Pons (tissue), 1 donor: ENCODE results near the gene ARHGEF3.

ENCODE experiments used
- DNase-seq: peaks from one replicate; pipeline ENCODE4 v3.0.0-alpha.2; 2016; ENCODE audit warnings: low spot score

Gene ARHGEF3, protein sequence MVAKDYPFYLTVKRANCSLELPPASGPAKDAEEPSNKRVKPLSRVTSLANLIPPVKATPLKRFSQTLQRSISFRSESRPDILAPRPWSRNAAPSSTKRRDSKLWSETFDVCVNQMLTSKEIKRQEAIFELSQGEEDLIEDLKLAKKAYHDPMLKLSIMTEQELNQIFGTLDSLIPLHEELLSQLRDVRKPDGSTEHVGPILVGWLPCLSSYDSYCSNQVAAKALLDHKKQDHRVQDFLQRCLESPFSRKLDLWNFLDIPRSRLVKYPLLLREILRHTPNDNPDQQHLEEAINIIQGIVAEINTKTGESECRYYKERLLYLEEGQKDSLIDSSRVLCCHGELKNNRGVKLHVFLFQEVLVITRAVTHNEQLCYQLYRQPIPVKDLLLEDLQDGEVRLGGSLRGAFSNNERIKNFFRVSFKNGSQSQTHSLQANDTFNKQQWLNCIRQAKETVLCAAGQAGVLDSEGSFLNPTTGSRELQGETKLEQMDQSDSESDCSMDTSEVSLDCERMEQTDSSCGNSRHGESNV

GRCh38 chr3:56801662-56802377, at the start of gene ARHGEF3:
TSS of gene ARHGEF3 (minus strand) at chr3:56801949. CDS start at chr3:56801798, 151 bp downstream.
- DNase-seq = peak; percentile 85

DNA sequence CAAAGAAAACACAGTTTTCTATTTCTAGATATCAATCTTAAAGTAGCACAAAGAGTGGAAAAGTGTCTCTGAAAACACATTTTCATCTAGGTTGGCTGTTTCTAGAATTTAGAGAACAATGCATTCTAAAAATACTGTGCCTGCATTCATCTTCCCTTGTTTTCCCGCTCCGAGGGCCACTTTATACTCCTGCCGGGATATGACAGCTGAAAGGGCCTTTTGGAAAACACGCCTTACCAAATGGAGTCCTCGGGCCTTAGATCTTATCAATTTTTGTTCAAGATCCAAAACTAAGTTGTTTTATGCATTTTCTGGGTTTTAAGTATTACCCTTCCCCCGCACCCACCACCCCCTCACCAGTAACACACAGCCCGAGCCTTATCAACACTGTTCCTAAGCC, 47.9 kb upstream of the ARHGEF3 start:
- no peak for DNase-seq

DNA sequence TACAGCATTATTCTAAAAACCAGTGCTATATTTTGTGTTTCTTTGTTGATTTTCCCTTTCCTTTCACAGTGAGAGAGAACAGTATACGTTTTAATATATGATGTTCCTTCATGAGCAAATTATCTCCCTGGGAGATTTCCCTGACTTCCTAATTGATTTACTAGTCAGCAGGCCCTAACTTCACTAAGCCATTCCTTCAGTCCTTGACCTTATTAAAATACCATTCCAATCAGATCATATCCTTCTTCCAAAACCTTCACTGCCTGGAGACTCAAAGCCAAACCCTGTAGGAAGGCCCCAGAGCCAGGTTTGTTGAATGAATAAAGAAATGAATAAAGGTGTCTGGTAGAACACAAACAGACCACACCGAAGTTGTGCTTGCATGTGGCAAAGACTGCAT, 43.8 kb upstream of the ARHGEF3 start:
- no peak for DNase-seq

DNA sequence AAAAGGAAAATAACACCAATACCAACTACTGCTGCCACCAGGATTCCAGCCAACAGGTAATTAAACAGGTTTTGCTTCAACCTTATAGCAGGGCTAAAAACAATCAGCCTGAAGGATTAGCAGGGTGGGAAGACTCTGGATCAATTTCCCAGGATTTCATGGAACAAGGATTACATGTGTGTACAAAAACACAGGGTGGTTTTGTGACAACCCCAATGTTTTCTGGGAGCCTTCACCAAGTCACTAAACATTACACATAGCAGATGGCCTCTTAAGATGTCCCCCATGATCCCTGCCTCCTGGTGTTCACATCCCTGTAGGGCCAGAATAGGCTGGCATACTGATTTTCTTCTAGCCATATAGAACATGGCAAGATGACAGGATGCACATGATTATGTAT, 42.8 kb upstream of the ARHGEF3 start:
- no peak for DNase-seq

- DNase-seq = no peak
Measured at GRCh38 chr3:56839784-56840715, 38.3 kb upstream of the ARHGEF3 start.

DNA sequence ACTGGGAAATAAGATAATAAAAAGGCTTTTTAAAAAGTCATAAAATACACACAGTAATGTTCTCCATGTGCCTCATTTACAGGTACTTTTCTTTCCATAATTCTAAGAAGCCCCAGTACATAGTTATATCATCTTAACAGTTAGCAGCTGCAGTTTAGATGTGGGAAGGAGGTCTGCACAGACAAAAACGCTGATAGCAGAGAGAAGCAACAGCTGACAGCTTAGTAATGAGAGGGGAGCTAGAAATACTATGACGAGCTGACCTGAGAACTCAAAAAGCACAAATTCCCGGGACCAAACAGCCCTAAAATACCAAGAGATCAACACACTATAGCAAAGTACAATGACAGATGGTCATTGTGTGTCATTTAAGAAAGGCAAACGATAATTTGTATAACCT, 36.7 kb upstream of the ARHGEF3 start:
- DNase-seq = no peak

GRCh38 chr3:56837196-56837955, 35.6 kb upstream of the ARHGEF3 start:
- no peak for DNase-seq

DNA sequence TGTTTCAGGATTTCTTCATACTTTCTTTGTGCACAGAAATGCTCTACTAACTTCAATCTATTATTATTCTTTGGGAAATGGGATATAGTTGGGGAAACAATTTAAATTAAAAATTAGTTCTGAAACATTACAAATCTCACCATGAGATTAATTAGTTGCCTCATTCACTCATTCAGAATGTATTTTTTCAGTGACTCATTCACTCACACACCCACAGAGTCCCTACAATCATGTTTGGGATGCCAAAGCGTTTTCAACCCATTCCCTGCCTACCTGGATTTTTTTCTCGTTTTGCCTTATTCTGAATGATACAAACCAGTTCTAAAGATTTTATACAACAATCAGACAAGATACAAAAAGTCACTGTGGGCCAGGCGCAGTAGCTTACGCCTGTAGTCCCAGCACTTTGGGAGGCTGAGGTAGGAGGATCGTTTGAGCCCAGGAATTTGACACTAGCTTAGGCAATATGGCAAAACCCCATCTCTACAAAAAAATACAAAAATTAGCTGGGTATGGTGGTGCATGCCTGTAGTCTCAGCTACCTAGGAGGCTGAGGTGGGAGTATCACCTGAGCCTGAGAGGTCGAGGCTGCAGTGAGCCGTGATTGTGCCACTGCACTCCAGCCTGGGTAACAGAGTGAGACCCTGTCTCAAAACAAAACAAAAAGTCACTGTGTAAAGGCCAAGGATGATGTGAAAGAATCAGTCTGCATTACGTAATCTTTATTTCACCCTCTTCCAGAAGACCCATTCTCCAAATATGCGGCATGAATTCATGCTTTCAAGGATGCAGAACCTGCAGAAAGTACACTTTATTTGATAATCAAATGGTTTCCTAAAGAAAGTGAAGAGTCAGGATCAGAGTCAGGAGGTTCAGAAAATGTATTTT, 34.8 kb upstream of the ARHGEF3 start:
- DNase-seq = no peak

GRCh38 chr3:56835650-56836227, 34.0 kb upstream of the ARHGEF3 start:
- no peak for DNase-seq

DNA sequence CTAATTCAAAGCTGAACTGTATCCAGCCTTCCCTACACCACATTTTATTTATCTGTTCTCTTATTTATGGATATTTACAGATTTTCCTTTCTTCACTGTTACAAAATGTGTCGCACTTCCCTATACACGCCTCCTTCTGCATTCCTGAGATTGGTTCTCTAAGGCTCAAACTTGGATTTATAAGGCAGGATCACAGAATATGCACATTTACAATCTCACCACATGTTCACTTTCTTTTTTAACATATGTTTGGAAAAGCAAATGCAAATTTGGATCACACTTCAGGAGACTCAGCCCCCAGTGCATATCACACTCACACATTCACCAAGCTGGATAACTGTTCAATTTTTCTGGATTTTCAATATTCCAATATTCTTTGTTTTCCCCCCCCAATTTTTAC, 31.8 kb upstream of the ARHGEF3 start:
- no peak for DNase-seq

- DNase-seq = no peak
Measured at GRCh38 chr3:56833022-56833421, 31.3 kb upstream of the ARHGEF3 start.

DNA sequence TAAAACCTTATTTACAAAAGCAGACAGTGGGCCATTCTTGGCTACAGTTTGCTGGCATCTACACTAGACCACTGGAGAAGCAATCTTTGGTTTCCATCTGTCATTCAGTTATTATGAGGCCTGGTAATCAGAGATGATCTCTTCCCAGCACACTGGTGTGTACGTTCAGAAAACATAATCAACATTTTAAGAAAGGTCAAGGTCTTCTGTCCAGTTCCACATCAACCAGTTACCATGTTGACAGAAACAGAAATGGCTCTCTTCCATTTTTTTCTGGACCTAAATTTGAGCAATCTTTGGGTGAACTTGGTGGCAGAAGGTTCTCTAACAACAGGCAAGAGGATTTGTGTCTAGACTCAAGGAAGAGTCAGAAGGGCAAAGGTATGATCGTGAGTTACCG, 29.8 kb upstream of the ARHGEF3 start:
- no peak for DNase-seq

DNA sequence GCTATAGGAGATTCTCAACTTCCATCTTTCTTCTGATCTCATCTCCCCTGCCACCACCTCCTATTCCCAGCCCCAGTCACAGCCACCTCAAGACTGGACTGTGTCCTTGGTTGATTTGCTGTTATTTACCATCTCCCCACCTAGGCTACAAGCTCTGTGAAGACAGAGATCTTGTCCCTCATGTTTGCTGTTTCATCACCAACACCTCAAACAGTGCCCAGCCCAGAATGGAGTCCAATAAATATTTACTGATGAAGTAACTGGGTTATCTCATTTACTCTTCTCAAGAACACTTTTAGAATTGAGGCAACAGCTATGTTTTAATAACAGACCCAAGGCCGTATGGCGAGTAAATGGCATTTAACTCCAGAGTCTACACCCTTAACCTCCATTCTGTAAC, 29.1 kb upstream of the ARHGEF3 start:
- DNase-seq = no peak

GRCh38 chr3:56829533-56829932, 27.8 kb upstream of the ARHGEF3 start:
- DNase-seq = no peak

DNA sequence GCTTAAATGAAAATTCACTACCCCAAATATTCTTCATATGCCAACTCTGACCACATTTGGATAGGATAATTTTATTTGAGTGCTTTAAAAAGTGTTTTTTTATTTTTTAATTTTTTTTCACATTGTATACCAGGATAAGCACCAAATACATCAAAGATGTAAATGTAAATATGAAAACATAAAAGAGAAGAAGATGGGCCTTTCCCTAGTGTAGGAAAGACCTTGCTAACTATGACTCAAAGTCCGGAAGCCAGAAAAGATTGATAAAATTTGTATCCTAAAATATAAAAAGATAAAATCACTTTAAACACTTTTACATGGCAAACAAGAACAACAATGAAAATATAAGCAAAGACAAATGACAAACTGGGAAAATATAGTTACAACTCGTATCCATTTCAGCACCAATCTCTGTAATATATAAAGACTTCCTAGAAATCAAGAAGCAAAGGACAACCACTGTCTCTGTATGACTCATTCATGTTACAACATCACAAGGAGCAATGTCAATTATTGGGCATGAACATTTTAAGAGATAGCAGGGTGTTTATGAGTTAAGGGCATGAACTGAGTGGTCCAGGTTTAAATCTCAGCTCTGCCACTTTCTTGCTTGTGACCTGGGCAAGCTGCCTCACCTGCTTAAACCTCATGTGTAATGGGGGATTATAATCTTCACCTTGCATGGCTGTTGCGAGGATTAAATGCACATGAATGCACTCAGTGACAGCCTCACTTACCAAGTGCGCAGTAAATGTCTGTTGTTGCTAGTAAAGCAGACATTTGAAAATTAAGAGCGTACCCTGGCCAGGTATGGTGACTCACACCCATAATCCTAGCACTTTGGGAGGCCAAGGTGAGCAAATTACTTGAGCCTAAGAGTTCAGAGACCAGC, 25.3 kb upstream of the ARHGEF3 start:
- DNase-seq = no peak

- DNase-seq = peak; percentile 52
Measured at GRCh38 chr3:56825567-56826438, 24.1 kb upstream of the ARHGEF3 start.

GRCh38 chr3:56823984-56824703, 22.4 kb upstream of the ARHGEF3 start:
- no peak for DNase-seq
